Trophoblast cell (in vitro differentiated cells and primary cell): Measurements from ENCODE around the gene URB1.

Experiments
- DNase-seq, 2 donors: peaks; one replicate each; pipeline ENCODE4 v3.0.0-alpha.2; 2016
- H2AFZ ChIP-seq: 2 replicates; pipeline ENCODE4 v1.6.1; 2013; ENCODE audit warnings: low read length, moderate library complexity, mild to moderate bottlenecking; ENCODE audit not compliant: insufficient read depth, poor library complexity
- H2AK5ac ChIP-seq: 2 replicates; pipeline ENCODE4 v1.6.1; 2013; ENCODE audit warnings: mild to moderate bottlenecking, low read length
- H2BK120ac ChIP-seq: 2 replicates; pipeline ENCODE4 v1.6.1; 2013; ENCODE audit warnings: low read length, mild to moderate bottlenecking, moderate library complexity; ENCODE audit not compliant: insufficient read depth, poor library complexity
- H2BK12ac ChIP-seq: 2 replicates; pipeline ENCODE4 v1.6.1; 2013; ENCODE audit warnings: mild to moderate bottlenecking, low read length, moderate library complexity
- H2BK5ac ChIP-seq: 2 replicates; pipeline ENCODE4 v1.6.1; 2013; ENCODE audit warnings: low read length, low read depth, moderate library complexity, mild to moderate bottlenecking; ENCODE audit not compliant: poor library complexity
- H3K14ac ChIP-seq: 2 replicates; pipeline ENCODE4 v1.6.1; 2013; ENCODE audit warnings: mild to moderate bottlenecking, low read length
- H3K18ac ChIP-seq: 2 replicates; pipeline ENCODE4 v1.6.1; 2013; ENCODE audit warnings: mild to moderate bottlenecking, low read length
- H3K23ac ChIP-seq: 2 replicates; pipeline ENCODE4 v1.6.1; 2013; ENCODE audit warnings: low read length
- H3K27ac ChIP-seq: 2 replicates; pipeline ENCODE4 v1.5.1; 2013; ENCODE audit warnings: low read depth, mild to moderate bottlenecking, inconsistent platforms, low read length, moderate library complexity
- H3K27me3 ChIP-seq: 2 replicates; pipeline ENCODE4 v1.6.1; 2013; ENCODE audit warnings: inconsistent platforms, mild to moderate bottlenecking, low read length, moderate library complexity; ENCODE audit not compliant: insufficient read depth
- H3K36me3 ChIP-seq, 2 experiments: 1 replicate in 1 of 2; 2 replicates in 1 of 2; pipeline ENCODE4 v1.6.1; 2013; ENCODE audit warnings: low read length in 2 of 2, mild to moderate bottlenecking in 2 of 2, moderate library complexity in 1 of 2; ENCODE audit not compliant: insufficient read depth in 2 of 2, control insufficient read depth in 1 of 2
- H3K4ac ChIP-seq: 2 replicates; pipeline ENCODE4 v1.6.1; 2013; ENCODE audit warnings: low read depth, mild to moderate bottlenecking, low read length, moderate library complexity
- H3K4me1 ChIP-seq, 2 experiments: 1 replicate in 1 of 2; 2 replicates in 1 of 2; pipeline ENCODE4 v1.6.1; 2013; ENCODE audit warnings: low read length in 2 of 2, mild to moderate bottlenecking in 2 of 2, moderate library complexity in 1 of 2; ENCODE audit not compliant: insufficient read depth in 2 of 2, control insufficient read depth in 1 of 2
- H3K4me2 ChIP-seq: 2 replicates; pipeline ENCODE4 v1.6.1; 2013; ENCODE audit warnings: inconsistent platforms, mild to moderate bottlenecking, low read length, moderate library complexity
- H3K4me3 ChIP-seq: 2 replicates; pipeline ENCODE4 v1.5.1; 2013; ENCODE audit warnings: mild to moderate bottlenecking, low read depth, low read length, inconsistent platforms
- H3K79me1 ChIP-seq: one replicate; pipeline ENCODE4 v1.6.1; 2013; ENCODE audit warnings: low read length
- H3K79me2 ChIP-seq: 2 replicates; pipeline ENCODE4 v1.6.1; 2013; ENCODE audit warnings: low read length, mild to moderate bottlenecking; ENCODE audit not compliant: control insufficient read depth, insufficient read depth, poor library complexity
- H3K9ac ChIP-seq: 2 replicates; pipeline ENCODE4 v1.6.1; 2013; ENCODE audit warnings: mild to moderate bottlenecking, low read length
- H3K9me3 ChIP-seq: 2 replicates; pipeline ENCODE4 v1.6.1; 2013; ENCODE audit warnings: low read depth, mild to moderate bottlenecking, control low read depth, inconsistent platforms, low read length; ENCODE audit not compliant: insufficient read depth
- H4K12ac ChIP-seq: 2 replicates; pipeline ENCODE4 v1.6.1; 2013; ENCODE audit warnings: low read depth, mild to moderate bottlenecking, low read length, moderate library complexity
- H4K8ac ChIP-seq: 2 replicates; pipeline ENCODE4 v1.6.1; 2013; ENCODE audit warnings: low read depth, mild to moderate bottlenecking, low read length, moderate library complexity
- H4K91ac ChIP-seq: one replicate; pipeline ENCODE4 v1.6.1; 2013; ENCODE audit warnings: low read depth, mild to moderate bottlenecking, low read length, moderate library complexity
- WGBS: extraction: QIAGEN DNeasy Blood & Tissue Kit; methylation state at CpG from one replicate; pipeline ENCODE4 v1.1.7; 2013; ENCODE audit warnings: missing lambda C conversion rate; ENCODE audit not compliant: insufficient read length, insufficient coverage; ENCODE audit errors: extremely low coverage; 5-methylcytosine and 5-hydroxymethylcytosine counted together

Gene URB1

DNA sequence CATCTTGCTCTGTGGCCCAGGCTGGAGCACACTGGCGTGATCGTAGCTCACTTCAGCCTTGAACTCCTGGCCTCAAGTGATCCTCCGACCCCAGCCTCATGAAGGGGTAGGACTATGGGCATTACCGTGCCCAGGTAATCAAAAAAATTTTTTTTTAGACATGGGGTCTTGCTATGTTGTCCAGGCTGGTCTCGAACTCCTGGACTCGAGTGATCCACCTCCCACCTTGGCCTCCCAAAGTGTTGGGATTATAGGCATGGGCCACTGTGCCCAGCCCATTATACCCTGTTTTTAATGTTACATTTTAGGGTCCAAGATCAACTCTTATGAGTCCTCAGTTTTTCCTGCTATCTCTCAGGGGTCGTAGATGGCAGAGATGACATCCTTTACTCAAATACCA is 87.8 kb downstream of the URB1 start:
- no peak overlapping the region for H3K4me3 ChIP-seq
- H3K79me1 ChIP-seq = no peaks in the 10 kb centered on the region
- no peak overlapping the region for H3K4ac ChIP-seq
- no peak overlapping the region for H2BK120ac ChIP-seq
- no peaks in the 10 kb centered on the region for H3K79me2 ChIP-seq
- H3K14ac ChIP-seq = no peak overlapping the region
- no peak overlapping the region for H3K27ac ChIP-seq
- H3K9ac ChIP-seq = no peak overlapping the region
- no peak overlapping the region for H2AFZ ChIP-seq
- peaks cover 7% of the 10 kb centered on the region for H3K9me3 ChIP-seq
- no peak overlapping the region for H3K23ac ChIP-seq
- H4K91ac ChIP-seq = no peak overlapping the region
- H3K36me3 ChIP-seq = peaks cover 3 to 9% of the 10 kb centered on the region in 2 experiments
- no peak overlapping the region for H3K18ac ChIP-seq
- no peak overlapping the region for H2AK5ac ChIP-seq
- no peak for DNase-seq
- H2BK5ac ChIP-seq = no peak overlapping the region
- H2BK12ac ChIP-seq = no peak overlapping the region
- H4K8ac ChIP-seq = no peak overlapping the region
- WGBS = no CpG with 5 or more reads among the region's 7 CpGs
- H3K27me3 ChIP-seq = no peaks in the 10 kb centered on the region
- H3K4me2 ChIP-seq = no peak overlapping the region
- H4K12ac ChIP-seq = no peak overlapping the region
- peaks cover 0 to 5% of the 10 kb centered on the region in 2 experiments for H3K4me1 ChIP-seq

DNA sequence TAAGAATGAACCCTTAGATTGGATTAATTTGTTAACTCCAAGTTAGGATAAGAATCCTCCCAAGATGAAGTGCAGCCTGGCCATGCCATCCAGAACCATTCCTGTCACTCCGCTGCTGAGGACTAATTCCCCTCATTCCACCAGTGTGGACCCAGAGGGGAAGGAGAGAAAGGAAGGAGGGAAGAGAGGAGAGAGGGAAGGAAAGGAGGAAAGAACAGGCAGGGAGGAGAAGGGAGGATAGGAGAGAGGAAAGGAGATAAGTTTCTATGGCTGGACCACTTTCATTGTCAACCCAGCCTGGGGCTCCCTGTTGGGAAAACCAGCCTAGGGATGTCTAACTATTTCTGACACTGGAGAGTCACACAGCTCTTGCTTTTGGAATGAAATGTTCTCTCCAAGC is 89.4 kb downstream of the URB1 start:
- Histone ChIP-seq H3K9me3 (peaks cover 7% of the 10 kb centered on the region), H3K27me3 (no peaks in the 10 kb centered on the region), H3K4me1 (peaks cover 0 to 3% of the 10 kb centered on the region in 2 experiments), H3K4me2 (no peak overlapping the region), H4K91ac (no peak overlapping the region), H3K4ac (no peak overlapping the region), H2BK5ac (no peak overlapping the region), H2AFZ (no peak overlapping the region), H3K4me3 (no peak overlapping the region), H2BK12ac (no peak overlapping the region), H4K8ac (no peak overlapping the region), H2BK120ac (no peak overlapping the region), H3K14ac (no peak overlapping the region), H3K36me3 (peaks cover 0 to 5% of the 10 kb centered on the region in 2 experiments), H4K12ac (no peak overlapping the region), H3K23ac (no peak overlapping the region), H3K27ac (no peak overlapping the region), H3K9ac (no peak overlapping the region), H3K18ac (no peak overlapping the region), H3K79me1 (no peaks in the 10 kb centered on the region), H2AK5ac (no peak overlapping the region), H3K79me2 (no peaks in the 10 kb centered on the region)
- DNase-seq = no peak
- no CpG with 5 or more reads among the region's 1 CpG for WGBS

DNA sequence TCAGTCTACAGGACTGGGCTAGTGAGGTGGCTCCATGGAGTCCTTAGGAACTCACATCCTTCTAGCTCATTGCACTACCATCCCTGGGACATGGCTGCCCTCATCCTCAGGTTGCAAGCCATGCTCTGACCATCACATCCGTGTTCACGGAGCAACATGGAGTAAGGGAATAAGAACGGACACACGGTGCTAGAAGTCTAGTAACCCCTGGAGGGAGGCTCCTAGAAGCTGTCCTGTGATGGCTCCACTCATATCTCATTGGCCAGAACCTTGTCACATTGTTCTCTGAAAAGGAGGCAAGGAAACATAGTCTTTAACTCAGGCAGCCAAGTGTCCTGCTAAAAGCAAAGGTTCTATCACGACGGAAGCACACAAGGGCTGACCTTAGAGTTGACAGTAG is 90.3 kb downstream of the URB1 start:
- Histone ChIP-seq H3K79me1 (no peaks in the 10 kb centered on the region), H3K9ac (no peak overlapping the region), H2AFZ (no peak overlapping the region), H3K9me3 (peaks cover 7% of the 10 kb centered on the region), H3K4ac (no peak overlapping the region), H3K27ac (no peak overlapping the region), H3K14ac (no peak overlapping the region), H2BK12ac (no peak overlapping the region), H2BK5ac (no peak overlapping the region), H3K27me3 (no peaks in the 10 kb centered on the region), H4K12ac (no peak overlapping the region), H2BK120ac (no peak overlapping the region), H3K4me2 (no peak overlapping the region), H3K4me1 (peaks cover 0 to 3% of the 10 kb centered on the region in 2 experiments), H3K79me2 (no peaks in the 10 kb centered on the region), H3K4me3 (no peak overlapping the region), H4K8ac (no peak overlapping the region), H2AK5ac (no peak overlapping the region), H3K23ac (no peak overlapping the region), H3K36me3 (peaks cover 0 to 5% of the 10 kb centered on the region in 2 experiments), H3K18ac (no peak overlapping the region), H4K91ac (no peak overlapping the region)
- no peak for DNase-seq
- no CpG with 5 or more reads among the region's 6 CpGs for WGBS

DNA sequence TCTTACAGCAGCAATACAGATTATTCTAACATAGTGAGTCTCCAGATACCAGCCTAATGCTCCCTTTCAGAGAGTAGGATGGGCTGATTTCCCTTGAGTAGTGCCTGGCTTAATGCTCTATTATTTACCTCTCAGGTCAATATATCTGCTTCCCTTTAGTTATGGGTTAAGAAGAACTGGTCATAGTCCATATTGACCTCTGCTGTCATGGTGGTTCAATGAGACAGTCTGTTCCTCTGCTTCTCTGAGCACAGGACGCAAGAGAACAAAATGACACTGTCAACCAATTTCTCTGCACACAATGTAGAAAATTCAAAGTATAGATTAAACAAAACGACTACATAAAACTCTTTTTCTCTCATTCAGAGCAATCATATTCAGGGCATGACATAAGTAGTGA is 91.2 kb downstream of the URB1 start:
- H2BK120ac ChIP-seq = no peak overlapping the region
- no peak overlapping the region for H2BK5ac ChIP-seq
- no peak overlapping the region for H3K4ac ChIP-seq
- H3K18ac ChIP-seq = no peak overlapping the region
- no peak overlapping the region for H2BK12ac ChIP-seq
- H3K79me2 ChIP-seq = no peaks in the 10 kb centered on the region
- H4K8ac ChIP-seq = no peak overlapping the region
- H3K9ac ChIP-seq = no peak overlapping the region
- no peak overlapping the region for H3K4me3 ChIP-seq
- no peak overlapping the region for H4K91ac ChIP-seq
- H3K27me3 ChIP-seq = no peaks in the 10 kb centered on the region
- no peak overlapping the region for H3K27ac ChIP-seq
- no peaks in the 10 kb centered on the region for H3K79me1 ChIP-seq
- no peak for DNase-seq
- no peak overlapping the region for H2AFZ ChIP-seq
- H4K12ac ChIP-seq = no peak overlapping the region
- WGBS = no CpG with 5 or more reads among the region's 2 CpGs
- H2AK5ac ChIP-seq = no peak overlapping the region
- H3K14ac ChIP-seq = no peak overlapping the region
- H3K23ac ChIP-seq = no peak overlapping the region
- H3K4me1 ChIP-seq = peaks cover 0 to 3% of the 10 kb centered on the region in 2 experiments
- no peak overlapping the region for H3K4me2 ChIP-seq
- peaks cover 0 to 5% of the 10 kb centered on the region in 2 experiments for H3K36me3 ChIP-seq
- peaks cover 7% of the 10 kb centered on the region for H3K9me3 ChIP-seq
